Body of pancreas (tissue), 4 donors: ENCODE measurements around the gene HJURP.

Experiments
- CTCF ChIP-seq, 7 experiments: fragments of 450-650 bp in 4 of 7; fragments of 200-600 bp in 3 of 7; sonication (generic) in 3 of 7; IDR thresholded peaks; one replicate each; pipeline ENCODE4 v1.5.1; 2016 to 2019; ENCODE audit warnings: antibody characterized with exemption in 7 of 7
- POLR2A ChIP-seq, 3 donors: fragments of 450-650 bp; IDR thresholded peaks; one replicate each; pipeline ENCODE4 v1.6.1; 2016; ENCODE audit warnings: antibody characterized with exemption in 3 of 3, mild to moderate bottlenecking in 2 of 3

GRCh38 chr2:233836359-233836758, 18.0 kb downstream of the HJURP start:
- no peak for TF ChIP-seq CTCF (IDR thresholded peaks at IDR 0.05)
- no peak for TF ChIP-seq POLR2A (IDR thresholded peaks at IDR 0.05)
